ENCODE results near the gene RMND1. TPM values are rescaled to one million over a fixed set of nuclear protein-coding genes. Genes with fewer than 3 reads are reported as not detected.

RMND1 gene
- total and polyA plus RNA-seq, 2 of the 13 experiments (the other 11 are each of a cell fraction or from before 2014, with no cell fraction given), result 34.0 to 72.5 TPM

- TF ChIP-seq PAXIP1 (CRISPR knock-in tag; conservative IDR thresholded peaks at IDR 0.05) (no peak; the same call in 1 of the 2 replicates), ZBTB7A (CRISPR knock-in tag; IDR thresholded peaks at IDR 0.05) (no peak), ELK4 (CRISPR knock-in tag; IDR thresholded peaks at IDR 0.05; ENCODE audit: borderline replicate concordance) (no peak), ZBTB38 (CRISPR knock-in tag; IDR thresholded peaks at IDR 0.05) (no peak), XRCC5 (optimal IDR thresholded peaks at IDR 0.05; ENCODE audit: low read length) (peak; percentile 22), CREBL2 (CRISPR knock-in tag; IDR thresholded peaks at IDR 0.05; ENCODE audit: borderline replicate concordance) (no peak), NFIB (CRISPR knock-in tag; IDR thresholded peaks at IDR 0.05; ENCODE audit: borderline replicate concordance) (no peak), ZFP37 (CRISPR knock-in tag; IDR thresholded peaks at IDR 0.05; ENCODE audit: borderline replicate concordance) (peak; percentile 78; the same call in 1 of the 2 replicates), TFE3 (CRISPR knock-in tag; IDR thresholded peaks at IDR 0.05) (peak; percentile 69), TCF12 (IDR thresholded peaks at IDR 0.05) (no peak), TCF12 (CRISPR knock-in tag; IDR thresholded peaks at IDR 0.05) (no peak), ZNF263 (CRISPR knock-in tag; IDR thresholded peaks at IDR 0.05) (peak; percentile 4; the same call in 1 of the 2 replicates), ZBTB44 (CRISPR knock-in tag; IDR thresholded peaks at IDR 0.05) (no peak), HNRNPUL1 (IDR thresholded peaks at IDR 0.05; ENCODE audit: low read depth, low read length) (no peak), RFX3 (CRISPR knock-in tag; IDR thresholded peaks at IDR 0.05) (no peak), ZNF713 (CRISPR knock-in tag; IDR thresholded peaks at IDR 0.05) (no peak), ZBTB14 (CRISPR knock-in tag; IDR thresholded peaks at IDR 0.05) (no peak; the same call in 1 of the 2 replicates), ZNF253 (CRISPR knock-in tag; IDR thresholded peaks at IDR 0.05; ENCODE audit: borderline replicate concordance) (no peak), KDM6A (CRISPR knock-in tag; IDR thresholded peaks at IDR 0.05; ENCODE audit: low read depth) (no peak), NR2F6 (IDR thresholded peaks at IDR 0.05) (no peak), NR2F6 (CRISPR knock-in tag; IDR thresholded peaks at IDR 0.05) (no peak)
These were observed 60.2 kb downstream of the RMND1 start, which contains the start of gene ZBTB2 (continued) for GRCh38 chr6:151391471-151392413.

Measured in HepG2 (cell line).